WI38 (cell line): Measurements from ENCODE around the gene ADGRL1.

ENCODE experiments used
- H3K4me3 ChIP-seq: 2 replicates; pipeline ENCODE4 v1.5.1; 2011; ENCODE audit warnings: low read depth, mild to moderate bottlenecking, control low read depth, low read length
- CTCF ChIP-seq: IDR thresholded peaks from 2 replicates; pipeline ENCODE4 v1.5.1; 2012; ENCODE audit warnings: low read depth, mild to moderate bottlenecking, control low read depth, low read length

ADGRL1 gene

GRCh38 chr19:14119644-14120496 is 86.1 kb downstream of the ADGRL1 start:
- no peak for TF ChIP-seq CTCF
- no peak overlapping the region for H3K4me3 ChIP-seq

- no peak overlapping the region; the same call in 1 of the 2 replicates for H3K4me3 ChIP-seq
- TF ChIP-seq CTCF: no peak
These were observed 86.8 kb downstream of the ADGRL1 start for GRCh38 chr19:14119146-14119545.

- TF ChIP-seq CTCF: no peak
- peak overlapping the region; percentile 54 for H3K4me3 ChIP-seq
These were observed 87.6 kb downstream of the ADGRL1 start for GRCh38 chr19:14118165-14119051.

- H3K4me3 ChIP-seq: peak within 1 kb of the TSS; percentile 86
These were observed 88.3 kb downstream of the ADGRL1 start, which contains the start of gene PRKACA for GRCh38 chr19:14117668-14118164. Gene PRKACA (minus strand): TSS chr19:14117762. CDS start chr19:14117547, 215 bp downstream.

GRCh38 chr19:14116918-14117578 is 88.9 kb downstream of the ADGRL1 start:
- no peak for TF ChIP-seq CTCF
- peak overlapping the region; percentile 86 for H3K4me3 ChIP-seq

More at GRCh38 chr19:14117668-14118164, 88.3 kb downstream of the ADGRL1 start, which contains the start of gene PRKACA:
- TF ChIP-seq CTCF: no peak

- H3K4me3 ChIP-seq: peak overlapping the region; percentile 86
- TF ChIP-seq CTCF: no peak
These were observed 89.4 kb downstream of the ADGRL1 start for GRCh38 chr19:14116525-14116917.
